ENCODE results near the gene HDX. TPM values are rescaled to one million over a fixed set of nuclear protein-coding genes. Genes with fewer than 3 reads are reported as not detected.

Gene HDX
- total and polyA plus RNA-seq, 9 of the 15 experiments (the other 6 are each of a cell fraction or from before 2014, with no cell fraction given) = not detected

DNA sequence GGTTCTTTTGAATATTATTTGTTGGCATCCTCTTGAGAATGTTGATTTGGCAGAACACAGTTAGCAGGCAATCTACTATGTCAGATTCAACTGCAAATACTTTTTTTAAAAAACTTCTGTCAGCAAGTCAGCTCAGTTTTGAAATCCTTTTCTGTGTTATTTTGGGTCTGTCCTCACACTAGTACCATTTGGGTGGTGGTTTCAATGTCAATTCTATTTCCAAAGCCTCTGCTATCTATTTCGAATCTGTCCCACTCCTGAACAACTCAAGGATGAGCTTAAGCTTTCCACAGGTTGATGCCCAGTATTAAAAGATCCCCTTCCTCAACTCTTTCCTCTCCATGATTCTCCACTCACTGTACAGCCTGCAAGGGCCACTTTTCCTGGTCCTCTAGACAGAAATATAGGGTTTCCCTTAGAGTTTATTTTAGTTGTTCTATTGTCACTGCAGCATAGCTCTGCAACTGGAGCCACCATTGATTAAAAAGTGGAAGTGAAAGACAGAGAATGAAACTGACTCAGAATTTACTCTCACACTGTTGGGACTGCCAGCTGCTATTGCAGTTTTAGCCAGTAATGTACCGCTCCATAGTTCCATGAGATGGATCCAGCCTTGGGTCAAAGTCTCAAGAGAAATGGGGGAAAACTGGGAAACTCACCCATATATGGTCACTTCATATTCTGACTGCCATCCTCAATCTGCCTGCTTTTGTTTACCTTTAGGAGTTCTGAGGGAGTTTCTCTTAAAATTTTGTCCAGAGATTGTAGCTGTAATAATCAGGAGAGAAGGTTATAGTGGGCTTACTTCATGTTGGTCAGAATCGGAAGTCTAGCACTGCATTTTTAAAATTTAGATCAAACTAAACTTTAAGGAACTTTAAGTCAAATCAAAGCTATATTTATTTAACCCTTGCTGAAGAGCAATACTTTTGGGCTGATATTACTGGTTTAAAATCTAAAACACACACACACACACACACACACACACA is 14.6 kb downstream of the HDX start:
- ChIA-PET POLR2A (no interaction called here), CTCF (ENCODE audit: low intra/inter-chr PET ratio) (no interaction called here)
- H4K20me1 ChIP-seq (replicated peaks; ENCODE audit: control insufficient read depth, insufficient read depth, low read length) = no peaks in the 10 kb centered on the region
- intact Hi-C loops (cut with micrococcal nuclease) (no loop called here), in situ Hi-C loops (cut with MboI) (no loop called here)
- FAIRE-seq (no peak), ATAC-seq (no peak), DNase-seq (ENCODE audit: extremely low read depth in 1 of 4, low spot score in 3 of 4) (no peak)
- H3K36me3 ChIP-seq (ENCODE audit: control insufficient read depth, insufficient read depth, low read length) = no peaks in the 10 kb centered on the region
- BruUV-seq (replicated peaks) = no TSS peak
- H3K4me2 ChIP-seq (ENCODE audit: insufficient read depth, low read length) = no peak overlapping the region
- H3K9ac ChIP-seq (ENCODE audit: insufficient read depth in 1 of 2, low read depth in 2 of 2, low read length in 2 of 2) = no peak overlapping the region
- no peaks in the 10 kb centered on the region for H3K9me1 ChIP-seq (ENCODE audit: control insufficient read depth, insufficient read depth, low read length)
- H3K27me3 ChIP-seq (ENCODE audit: control insufficient read depth in 2 of 2, insufficient read depth in 2 of 2, low read length in 2 of 2) = no peaks in the 10 kb centered on the region
- H3K4me3 ChIP-seq = no peak overlapping the region
- H3K27ac ChIP-seq (ENCODE audit: extremely low read depth, low read depth, low read length) = no peak overlapping the region
- no peaks in the 10 kb centered on the region for H3K79me2 ChIP-seq (ENCODE audit: control insufficient read depth, insufficient read depth, low read length)
- no peaks in the 10 kb centered on the region for H3K4me1 ChIP-seq (replicated peaks in 1 of 2; ENCODE audit: control insufficient read depth in 2 of 2, insufficient read depth in 2 of 2, low read length in 2 of 2)
- TF ChIP-seq FOS (IDR thresholded peaks at IDR 0.05; ENCODE audit: extremely low read depth, insufficient read length) (no peak), ZNF121 (CRISPR knock-in tag; conservative IDR thresholded peaks at IDR 0.05) (no peak), KLF6 (CRISPR knock-in tag; IDR thresholded peaks at IDR 0.05; ENCODE audit: borderline replicate concordance) (no peak)
- TF ChIP-seq, protein P1, sequence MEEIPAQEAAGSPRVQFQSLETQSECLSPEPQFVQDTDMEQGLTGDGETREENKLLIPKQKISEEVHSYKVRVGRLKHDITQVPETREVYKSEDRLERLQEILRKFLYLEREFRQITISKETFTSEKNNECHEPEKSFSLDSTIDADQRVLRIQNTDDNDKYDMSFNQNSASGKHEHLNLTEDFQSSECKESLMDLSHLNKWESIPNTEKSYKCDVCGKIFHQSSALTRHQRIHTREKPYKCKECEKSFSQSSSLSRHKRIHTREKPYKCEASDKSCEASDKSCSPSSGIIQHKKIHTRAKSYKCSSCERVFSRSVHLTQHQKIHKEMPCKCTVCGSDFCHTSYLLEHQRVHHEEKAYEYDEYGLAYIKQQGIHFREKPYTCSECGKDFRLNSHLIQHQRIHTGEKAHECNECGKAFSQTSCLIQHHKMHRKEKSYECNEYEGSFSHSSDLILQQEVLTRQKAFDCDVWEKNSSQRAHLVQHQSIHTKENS (CRISPR knock-in tag; IDR thresholded peaks at IDR 0.05) = no peak
- H3K9me3 ChIP-seq (replicated peaks; ENCODE audit: control insufficient read depth, insufficient read depth, low read depth, low read length) = 0 out of 2 replicates have a peak, but pooled peaks cover 1% of the 10 kb centered on the region
- no peak overlapping the region for H2AFZ ChIP-seq (ENCODE audit: low read depth, low read length)
- WGBS (ENCODE audit: insufficient coverage, low coverage, missing lambda C conversion rate) = 0% methylated on average over 2 of the region's 3 CpGs

All from K562 (cell line).